NCI-H2107 treated with DMSO at 0.1 percent for 48 hours (cell line): Measurements from ENCODE around the gene KRT222.

Experiments
- DNase-seq: peaks from one replicate; lab custom pipeline; 2025; ENCODE audit not compliant: unreplicated experiment; lab: John Stamatoyannopoulos, UW

Gene KRT222

DNA sequence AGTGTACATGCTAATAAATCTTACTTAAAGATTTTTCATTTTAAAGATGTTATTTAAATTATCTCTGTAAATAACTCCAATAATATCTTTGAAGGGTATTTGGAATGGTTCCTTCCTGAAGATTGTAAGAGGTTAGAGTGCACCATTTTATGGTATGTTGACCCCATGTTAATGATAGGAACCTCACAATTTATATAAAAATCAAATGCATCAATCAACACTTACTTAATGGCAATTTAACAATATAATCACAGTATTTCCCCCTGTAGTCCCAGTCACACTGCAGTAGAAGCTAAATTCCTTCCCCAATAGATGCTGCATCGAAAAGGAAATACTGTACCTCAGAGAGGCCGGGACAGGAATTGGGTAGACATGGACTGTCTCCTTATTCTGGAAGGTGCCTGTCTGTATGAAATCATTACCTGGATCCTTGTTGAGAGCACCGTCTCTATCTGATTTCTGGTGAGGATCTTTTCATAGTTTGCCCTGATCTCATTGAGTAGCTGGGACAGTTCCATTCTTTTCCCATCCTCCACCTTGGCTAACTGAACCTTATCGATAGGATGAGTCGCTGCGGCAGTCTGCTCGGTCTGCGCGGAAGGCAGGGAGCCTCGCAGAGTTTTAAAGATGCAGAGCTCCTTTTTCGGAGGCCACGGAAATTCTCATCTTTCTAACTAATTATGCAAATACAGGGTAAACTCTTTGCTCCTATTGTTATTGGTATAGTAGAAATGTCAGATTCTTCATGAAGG, at the start of gene KRT222:
Gene KRT222 (minus strand): TSS at position 596 of the 752 bp plus-strand sequence. CDS start 78 bp downstream, at position 518.
- no peak for DNase-seq

DNA sequence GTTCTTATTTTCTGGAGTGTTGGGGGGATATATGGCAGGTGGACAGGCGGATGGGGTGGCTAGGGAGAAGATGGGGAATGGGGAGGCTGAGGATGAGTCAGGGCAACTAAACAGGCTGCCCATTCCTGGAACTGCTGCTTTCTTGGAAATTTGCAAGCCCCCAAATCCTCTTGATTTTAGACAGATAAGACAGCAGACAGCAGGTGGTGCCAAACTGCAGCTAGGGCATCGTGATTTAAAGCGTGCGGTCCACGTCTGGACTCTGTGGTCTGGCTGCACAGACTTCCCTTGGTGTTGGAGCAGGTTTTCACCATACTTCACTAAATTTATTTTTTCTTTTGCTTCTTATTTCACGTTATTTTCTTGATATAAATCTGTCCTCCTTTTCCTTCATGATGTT, 49.5 kb upstream of the KRT222 start:
- no peak for DNase-seq

- DNase-seq, result no peak
These were observed 42.8 kb upstream of the KRT222 start for GRCh38 chr17:40707745-40708144.

DNA sequence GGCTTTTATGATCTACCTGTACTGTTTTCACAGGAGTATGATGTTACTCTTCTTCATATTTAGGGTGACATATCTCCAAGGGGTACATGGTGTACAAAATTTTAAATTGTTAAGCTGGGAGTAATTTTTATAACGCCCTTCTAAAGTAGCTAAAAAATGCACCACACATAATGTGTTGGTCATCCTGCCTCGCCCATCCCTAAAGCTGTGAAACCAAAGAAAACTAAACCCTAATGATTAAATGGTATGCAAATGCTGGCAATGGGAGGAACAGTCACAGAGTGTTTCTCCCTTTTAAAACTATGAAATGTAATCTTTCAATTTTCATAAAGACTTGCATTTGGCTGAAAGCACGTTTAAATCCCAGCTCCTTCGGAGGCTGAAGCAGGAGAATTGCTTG, 40.6 kb upstream of the KRT222 start:
- no peak for DNase-seq

DNA sequence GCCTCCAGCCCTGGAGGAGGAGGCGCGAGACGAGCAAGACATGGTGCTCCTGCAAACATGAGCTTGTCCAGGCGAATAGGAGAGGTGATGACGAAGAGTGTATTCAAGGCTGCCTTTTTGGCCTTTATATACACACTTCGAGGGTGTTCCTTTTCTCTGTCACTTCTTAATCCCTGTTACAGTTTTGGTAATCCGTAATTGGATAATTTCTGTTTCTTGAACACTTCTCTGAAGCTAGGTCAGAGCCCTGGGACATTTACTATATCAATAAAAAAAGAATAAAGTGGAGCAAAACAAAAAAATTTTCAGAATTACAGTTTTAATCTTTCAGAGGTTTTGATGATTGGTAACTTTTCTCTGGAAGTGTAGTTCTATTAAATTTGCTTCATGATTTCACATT, 38.7 kb upstream of the KRT222 start, which contains the start of gene KRT24:
Gene KRT24 (minus strand): TSS at position 101 of the 400 bp plus-strand sequence. CDS start 59 bp downstream, at position 42.
- no peak for DNase-seq

GRCh38 chr17:40702271-40702670, 37.3 kb upstream of the KRT222 start:
- DNase-seq, result no peak

DNA sequence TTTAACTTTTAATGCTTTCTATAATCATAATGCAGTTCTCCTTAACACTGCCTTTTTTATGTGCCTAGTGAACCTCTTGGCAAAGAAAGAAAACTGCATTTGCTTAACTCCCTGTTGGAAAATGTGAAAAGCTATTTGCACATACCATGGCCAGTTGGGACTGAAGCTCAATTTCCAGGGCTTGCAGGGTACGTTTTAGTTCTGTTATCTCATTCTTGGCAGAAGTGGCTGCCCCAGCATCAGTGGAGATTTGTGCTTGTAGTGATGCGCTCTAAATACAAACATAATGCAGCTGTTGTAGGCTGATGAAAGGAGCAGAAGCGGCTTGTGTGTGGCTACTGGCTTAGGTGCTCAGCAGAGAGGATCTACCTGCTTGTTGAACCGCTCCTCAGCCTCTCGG, 34.9 kb upstream of the KRT222 start:
- DNase-seq, result no peak

- no peak for DNase-seq
These were observed 34.4 kb upstream of the KRT222 start for GRCh38 chr17:40699371-40699770.

GRCh38 chr17:40697297-40697696, 32.3 kb upstream of the KRT222 start:
- DNase-seq, result no peak

- DNase-seq, result no peak
These were observed 31.7 kb upstream of the KRT222 start for GRCh38 chr17:40696651-40697072.

DNA sequence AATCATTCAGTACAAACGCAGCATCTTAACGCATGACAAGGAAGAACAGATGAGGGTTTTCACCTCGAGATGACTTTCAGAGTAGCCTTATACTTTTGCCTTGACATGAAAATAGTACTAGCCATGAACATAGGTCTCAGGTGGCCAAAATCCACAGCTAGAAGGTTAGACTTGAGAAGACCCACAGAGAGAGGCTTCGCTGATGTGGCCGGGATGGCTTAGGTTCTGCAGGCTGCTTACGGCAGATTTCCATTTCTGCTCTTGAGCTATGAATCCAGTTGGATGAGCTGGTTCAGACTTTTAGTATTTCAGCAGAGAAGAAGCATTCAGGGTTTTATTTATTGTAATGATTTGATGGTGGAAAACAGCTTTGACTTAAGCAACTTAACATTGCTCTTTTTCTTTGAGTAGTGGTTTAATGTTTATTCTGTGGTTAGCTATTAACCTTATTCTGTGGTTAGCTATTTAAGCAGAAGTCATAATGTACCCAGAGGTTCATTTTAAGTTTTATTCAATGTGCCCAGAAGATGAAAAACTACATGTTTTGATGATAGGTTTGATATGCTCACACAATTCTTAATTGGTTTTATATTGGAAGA, 31.0 kb upstream of the KRT222 start:
- no peak for DNase-seq

- no peak for DNase-seq
These were observed 29.6 kb upstream of the KRT222 start for GRCh38 chr17:40694584-40694983.

GRCh38 chr17:40687106-40687505, 22.1 kb upstream of the KRT222 start:
- DNase-seq, result no peak

GRCh38 chr17:40686192-40686591, 21.2 kb upstream of the KRT222 start:
- no peak for DNase-seq

GRCh38 chr17:40680998-40681397, 16.0 kb upstream of the KRT222 start:
- DNase-seq, result no peak

- no peak for DNase-seq
These were observed 14.5 kb upstream of the KRT222 start for GRCh38 chr17:40679523-40679907.

- DNase-seq, result no peak
These were observed 14.0 kb upstream of the KRT222 start for GRCh38 chr17:40678902-40679522.

DNA sequence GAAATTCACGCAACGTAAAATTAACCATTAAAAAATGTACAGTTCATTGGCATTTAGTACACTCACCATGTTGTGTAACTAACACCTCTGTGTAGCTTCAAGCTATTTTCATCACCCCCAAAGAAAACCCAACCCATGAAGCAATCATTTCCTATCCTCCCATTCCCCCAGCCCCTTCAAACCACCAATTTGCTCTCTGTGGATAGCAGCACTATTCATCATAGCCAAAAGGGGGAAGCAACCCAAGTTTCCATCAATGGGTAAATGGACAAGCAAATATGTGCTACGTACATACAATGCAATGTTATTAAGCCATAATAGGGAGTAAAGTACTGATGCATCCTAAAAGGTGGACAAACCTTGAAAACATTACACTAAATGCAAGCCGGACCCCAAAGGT, 10.9 kb upstream of the KRT222 start:
- DNase-seq, result no peak

GRCh38 chr17:40672654-40673053, 7.7 kb upstream of the KRT222 start:
- no peak for DNase-seq

DNA sequence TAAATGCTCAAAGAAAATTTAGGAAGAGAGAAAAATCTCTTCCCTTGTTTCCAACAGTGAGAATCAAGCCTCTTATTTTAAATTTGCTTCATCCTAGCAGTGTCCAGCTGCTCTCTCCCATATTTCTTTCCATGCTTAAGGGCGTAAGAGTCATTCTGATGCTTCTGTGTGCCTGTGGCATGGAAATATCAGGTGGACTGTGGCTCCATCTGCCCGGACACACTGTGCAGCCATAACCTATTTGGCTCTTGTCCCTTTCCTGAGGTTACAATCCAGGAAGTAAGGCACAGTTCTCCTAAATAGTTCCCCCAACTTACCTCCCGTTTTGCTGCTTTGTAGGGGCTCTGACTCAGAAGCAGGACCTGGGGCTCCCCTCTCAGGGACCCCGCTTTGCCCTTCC, 6.3 kb upstream of the KRT222 start:
- no peak for DNase-seq

- DNase-seq, result no peak
These were observed 1.4 kb upstream of the KRT222 start for GRCh38 chr17:40666331-40666730.

DNA sequence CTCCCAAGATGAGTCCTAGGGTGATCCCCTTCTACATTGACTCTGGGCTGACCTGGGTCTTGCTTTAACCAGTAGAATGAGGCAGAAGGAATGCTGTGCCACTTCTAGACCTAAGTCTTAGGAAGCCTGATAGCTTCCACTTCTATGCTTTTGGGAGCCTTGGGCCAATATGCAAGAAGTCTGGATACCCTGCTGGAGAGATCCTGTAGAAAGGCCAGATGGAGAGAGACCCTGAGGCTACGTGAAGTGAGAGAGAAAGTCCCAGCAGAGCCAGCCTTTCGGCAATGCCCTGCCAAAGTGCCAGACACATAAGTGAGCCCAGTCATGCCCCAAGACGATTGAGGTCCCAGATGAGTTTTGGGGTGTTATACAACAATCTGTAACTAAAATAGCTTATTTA, 1.7 kb downstream of the KRT222 start:
- DNase-seq, result no peak
